Right atrium auricular region (tissue), 2 donors: ENCODE data around the gene EPN2. TPM values are rescaled to one million over a fixed set of nuclear protein-coding genes. Genes with fewer than 3 reads are reported as not detected.
A peak's percentile ranks its signal among the peaks of the same experiment; 100 is the strongest.

ENCODE experiments used
- DNase-seq: peaks from one replicate; pipeline ENCODE4 v3.0.0-alpha.2; 2019; ENCODE audit warnings: low spot score
- H3K27ac ChIP-seq, 2 donors: fragments of 200-600 bp; sonication (generic); 1 replicate in 1 of 2; 2 replicates in 1 of 2; pipeline ENCODE4 v1.5.1; 2016 to 2019
- H3K27me3 ChIP-seq, 2 donors: fragments of 200-600 bp; sonication (generic); one replicate each; pipeline versions ENCODE4 v1.5.1 to v1.6.0; 2017 to 2019
- H3K36me3 ChIP-seq: fragments of 200-600 bp; sonication (generic); one replicate; pipeline ENCODE4 v1.5.1; 2016
- H3K4me1 ChIP-seq, 2 donors: fragments of 200-600 bp; sonication (generic); one replicate each; pipeline versions ENCODE4 v1.5.1 to v1.6.0; 2017 to 2019
- H3K4me3 ChIP-seq, 2 donors: fragments of 200-600 bp; sonication (generic); 1 replicate in 1 of 2; 2 replicates in 1 of 2; pipeline ENCODE4 v1.5.1; 2017 to 2019; ENCODE audit warnings: mild to moderate bottlenecking in 1 of 2, moderate library complexity in 1 of 2
- H3K9me3 ChIP-seq, 2 donors: fragments of 200-600 bp; sonication (generic); one replicate each; pipeline ENCODE4 v1.5.1; 2019
- total RNA-seq, 2 donors: library from RNA; depleted of rRNA; stranded (reverse); fragments of >200 nt; gene quantifications; one replicate each; pipeline ENCODE4 v1.1.0, GENCODE V29; 2016
- TF ChIP-seq, protein P1 (sequence below), 2 donors: fragments of 200-600 bp; sonication (generic); IDR thresholded peaks; one replicate each; pipeline ENCODE4 v1.5.1; 2019; ENCODE audit warnings: antibody characterized with exemption in 2 of 2

The EPN2 gene
- total RNA-seq, 2 donors from 2014 or later: 68.0 to 73.1 TPM

DNA sequence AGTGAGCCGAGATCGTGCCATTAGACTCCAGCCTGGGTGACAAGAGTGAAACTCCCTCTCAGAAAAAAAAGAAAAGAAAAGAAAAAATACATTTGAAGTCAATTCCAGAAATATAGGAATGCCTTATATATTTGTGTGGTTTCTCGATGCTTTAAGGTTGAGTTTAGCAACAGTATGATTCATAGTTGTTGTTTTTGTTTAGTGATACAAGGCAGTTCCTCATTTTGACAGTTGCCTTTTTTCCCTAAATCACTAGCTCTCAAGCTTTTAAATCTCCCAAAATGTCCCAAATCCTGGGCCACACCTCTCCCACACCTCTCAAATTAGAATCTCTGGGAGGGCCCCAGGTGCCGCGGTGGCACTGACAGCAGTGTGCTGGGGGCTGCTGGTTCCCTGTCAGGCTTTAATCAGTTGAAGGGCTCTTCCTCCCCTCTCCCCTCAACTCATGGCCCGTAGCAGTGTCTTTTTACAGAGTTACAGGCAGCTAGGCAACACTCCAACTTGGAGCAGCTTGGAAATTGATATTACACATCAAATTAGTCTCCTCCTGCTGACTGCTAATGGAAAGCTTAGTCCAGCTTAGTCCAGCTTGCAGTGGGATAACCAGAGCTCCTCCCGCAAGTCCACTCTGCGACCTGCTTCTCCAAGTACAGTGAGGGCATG is 58.4 kb downstream of the EPN2 start:
- TF ChIP-seq, protein P1, sequence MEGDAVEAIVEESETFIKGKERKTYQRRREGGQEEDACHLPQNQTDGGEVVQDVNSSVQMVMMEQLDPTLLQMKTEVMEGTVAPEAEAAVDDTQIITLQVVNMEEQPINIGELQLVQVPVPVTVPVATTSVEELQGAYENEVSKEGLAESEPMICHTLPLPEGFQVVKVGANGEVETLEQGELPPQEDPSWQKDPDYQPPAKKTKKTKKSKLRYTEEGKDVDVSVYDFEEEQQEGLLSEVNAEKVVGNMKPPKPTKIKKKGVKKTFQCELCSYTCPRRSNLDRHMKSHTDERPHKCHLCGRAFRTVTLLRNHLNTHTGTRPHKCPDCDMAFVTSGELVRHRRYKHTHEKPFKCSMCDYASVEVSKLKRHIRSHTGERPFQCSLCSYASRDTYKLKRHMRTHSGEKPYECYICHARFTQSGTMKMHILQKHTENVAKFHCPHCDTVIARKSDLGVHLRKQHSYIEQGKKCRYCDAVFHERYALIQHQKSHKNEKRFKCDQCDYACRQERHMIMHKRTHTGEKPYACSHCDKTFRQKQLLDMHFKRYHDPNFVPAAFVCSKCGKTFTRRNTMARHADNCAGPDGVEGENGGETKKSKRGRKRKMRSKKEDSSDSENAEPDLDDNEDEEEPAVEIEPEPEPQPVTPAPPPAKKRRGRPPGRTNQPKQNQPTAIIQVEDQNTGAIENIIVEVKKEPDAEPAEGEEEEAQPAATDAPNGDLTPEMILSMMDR (IDR thresholded peaks at IDR 0.05): no peak
- Histone ChIP-seq H3K4me1 (peaks cover 0 to 72% of the 10 kb centered on the region in 2 donors), H3K4me3 (no peak overlapping the region), H3K9me3 (no peaks in the 10 kb centered on the region), H3K27me3 (no peaks in the 10 kb centered on the region), H3K36me3 (no peaks in the 10 kb centered on the region), H3K27ac (peak overlapping the region in 1 of 2 donors; percentile 39)
- DNase-seq: no peak

- peaks cover 0 to 72% of the 10 kb centered on the region in 2 donors for H3K4me1 ChIP-seq
- DNase-seq: no peak
- TF ChIP-seq, protein P1 (IDR thresholded peaks at IDR 0.05): no peak
- no peaks in the 10 kb centered on the region for H3K9me3 ChIP-seq
- H3K27me3 ChIP-seq: no peaks in the 10 kb centered on the region
- H3K36me3 ChIP-seq: no peaks in the 10 kb centered on the region
- no peak overlapping the region for H3K27ac ChIP-seq
- no peak overlapping the region for H3K4me3 ChIP-seq
Measured at GRCh38 chr17:19296786-19297778, 59.9 kb downstream of the EPN2 start.

- TF ChIP-seq, protein P1 (IDR thresholded peaks at IDR 0.05): no peak
- H3K9me3 ChIP-seq: no peaks in the 10 kb centered on the region
- DNase-seq: no peak
- no peak overlapping the region for H3K4me3 ChIP-seq
- no peaks in the 10 kb centered on the region for H3K27me3 ChIP-seq
- peak overlapping the region; percentile 42 to 51 for H3K27ac ChIP-seq
- peaks cover 0 to 87% of the 10 kb centered on the region in 2 donors for H3K4me1 ChIP-seq
- H3K36me3 ChIP-seq: no peaks in the 10 kb centered on the region
Measured at GRCh38 chr17:19298569-19299213, 61.5 kb downstream of the EPN2 start.

- Histone ChIP-seq H3K4me1 (peaks cover 0 to 92% of the 10 kb centered on the region in 2 donors), H3K9me3 (no peaks in the 10 kb centered on the region), H3K4me3 (no peak overlapping the region), H3K27me3 (no peaks in the 10 kb centered on the region), H3K27ac (peak overlapping the region in 1 of 2 donors; percentile 43), H3K36me3 (no peaks in the 10 kb centered on the region)
- TF ChIP-seq, protein P1 (IDR thresholded peaks at IDR 0.05): no peak
- no peak for DNase-seq
Measured at GRCh38 chr17:19299214-19299747, 62.1 kb downstream of the EPN2 start.

- H3K36me3 ChIP-seq: no peaks in the 10 kb centered on the region
- TF ChIP-seq, protein P1 (IDR thresholded peaks at IDR 0.05): no peak
- DNase-seq: no peak
- peak overlapping the region in 1 of 2 donors; percentile 43 for H3K27ac ChIP-seq
- H3K4me1 ChIP-seq: peaks cover 0 to 96% of the 10 kb centered on the region in 2 donors
- H3K4me3 ChIP-seq: no peak overlapping the region
- no peaks in the 10 kb centered on the region for H3K9me3 ChIP-seq
- H3K27me3 ChIP-seq: no peaks in the 10 kb centered on the region
Measured at GRCh38 chr17:19299866-19300265, 62.7 kb downstream of the EPN2 start.
